ENCODE measurements around the gene ADAM15.

GRCh38 chr1:155026154-155026553 is 25.0 kb upstream of the ADAM15 start:
- TF ChIP-seq CTCF (IDR thresholded peaks at IDR 0.05) (no peak), POLR2A (IDR thresholded peaks at IDR 0.05) (no peak)
